GM23338 (cell line): ENCODE results near the gene VIPR1. TPM values are rescaled to one million over a fixed set of nuclear protein-coding genes. Genes with fewer than 3 reads are reported as not detected.

ENCODE experiments used
- ATAC-seq: fragments of 200-7000 bp; cut with Tn5 transposase; 3 replicates; pipeline ENCODE4 v1.9.1; 2020
- DNase-seq: peaks from one replicate; pipeline ENCODE4 v3.0.0-alpha.2; 2015; ENCODE audit warnings: low spot score
- H2AFZ ChIP-seq: fragments of 200-600 bp; sonication (generic); 2 replicates; pipeline ENCODE4 v1.8.0; 2016; ENCODE audit warnings: antibody characterized with exemption, mild to moderate bottlenecking, moderate library complexity
- H3F3A ChIP-seq: fragments of 200-600 bp; sonication (generic); replicated peaks from 2 replicates; pipeline ENCODE4 v1.8.0; 2017; ENCODE audit warnings: antibody characterized with exemption, mixed run types, low read depth
- H3K27ac ChIP-seq: fragments of 200-600 bp; sonication (generic); 2 replicates; pipeline ENCODE4 v1.6.1; 2016; ENCODE audit warnings: low read depth
- H3K27me3 ChIP-seq: fragments of 200-600 bp; sonication (generic); 2 replicates; pipeline ENCODE4 v1.8.0; 2016; ENCODE audit warnings: mild to moderate bottlenecking, mixed run types, moderate library complexity; ENCODE audit not compliant: insufficient read depth
- H3K36me3 ChIP-seq: fragments of 200-600 bp; sonication (generic); 2 replicates; pipeline ENCODE4 v1.8.0; 2016; ENCODE audit warnings: mild to moderate bottlenecking; ENCODE audit not compliant: insufficient read depth
- H3K4me1 ChIP-seq: fragments of 200-600 bp; sonication (generic); 2 replicates; pipeline ENCODE4 v1.8.0; 2016; ENCODE audit warnings: mild to moderate bottlenecking, moderate library complexity; ENCODE audit not compliant: insufficient read depth
- H3K4me2 ChIP-seq: fragments of 200-600 bp; sonication (generic); 2 replicates; pipeline ENCODE4 v1.7.1; 2017; ENCODE audit warnings: mixed run types
- H3K4me3 ChIP-seq: fragments of 200-600 bp; sonication (generic); 2 replicates; pipeline ENCODE4 v1.6.1; 2016; ENCODE audit warnings: mixed run types
- H3K79me2 ChIP-seq: fragments of 200-600 bp; sonication (generic); replicated peaks from 2 replicates; pipeline ENCODE4 v1.8.0; 2017; ENCODE audit warnings: mild to moderate bottlenecking; ENCODE audit not compliant: insufficient read depth
- H3K9me2 ChIP-seq: fragments of 200-600 bp; sonication (generic); 2 replicates; pipeline ENCODE4 v1.8.0; 2017; ENCODE audit not compliant: insufficient read depth
- H4K20me1 ChIP-seq: fragments of 200-600 bp; sonication (generic); replicated peaks from 2 replicates; pipeline ENCODE4 v1.8.0; 2017; ENCODE audit warnings: mild to moderate bottlenecking; ENCODE audit not compliant: insufficient read depth
- H3K27ac Mint-ChIP-seq: 2 replicates; pipeline ENCODE4 v1.8.0; 2020; ENCODE audit warnings: inconsistent platforms, mild to moderate bottlenecking, moderate library complexity, mixed read lengths
- H3K27me3 Mint-ChIP-seq: 3 replicates; pipeline ENCODE4 v1.8.0; 2022; ENCODE audit warnings: low read depth, mild to moderate bottlenecking, moderate library complexity, mixed read lengths, inconsistent platforms; ENCODE audit not compliant: insufficient read depth, poor library complexity
- H3K36me3 Mint-ChIP-seq: 3 replicates; pipeline ENCODE4 v1.8.0; 2021; ENCODE audit warnings: low read depth, mild to moderate bottlenecking, inconsistent platforms, moderate library complexity, mixed read lengths
- H3K4me1 Mint-ChIP-seq: 3 replicates; pipeline ENCODE4 v1.8.0; 2020; ENCODE audit warnings: mild to moderate bottlenecking, inconsistent platforms, mixed read lengths
- H3K4me3 Mint-ChIP-seq: 3 replicates; pipeline ENCODE4 v1.8.0; 2021; ENCODE audit warnings: moderate library complexity, mild to moderate bottlenecking, inconsistent platforms, mixed read lengths
- H3K9me3 Mint-ChIP-seq: 3 replicates; pipeline ENCODE4 v1.8.0; 2020; ENCODE audit warnings: moderate library complexity, mild to moderate bottlenecking, inconsistent platforms, mixed read lengths
- CREB1 ChIP-seq: fragments of 250-450 bp; sonication (Bioruptor Pico); IDR thresholded peaks from 2 replicates; pipeline ENCODE4 v1.5.0; 2020; ENCODE audit warnings: low read depth, mild to moderate bottlenecking, moderate library complexity
- CTCF ChIP-seq, 2 experiments: fragments of 200-600 bp in 1 of 2; sonication (generic) in 1 of 2; conservative IDR thresholded peaks; 2 replicates each; pipeline versions ENCODE4 v1.5.1 to v1.6.1; 2016 to 2017; ENCODE audit warnings: antibody characterized with exemption in 2 of 2, low read depth in 2 of 2, mild to moderate bottlenecking in 2 of 2, moderate library complexity in 1 of 2
- ETS1 ChIP-seq: IDR thresholded peaks from 2 replicates; pipeline ENCODE4 v1.6.1; 2016; ENCODE audit warnings: antibody characterized with exemption
- EZH2 ChIP-seq: fragments of 200-600 bp; sonication (generic); IDR thresholded peaks from one replicate; pipeline ENCODE4 v1.8.0; 2017; ENCODE audit warnings: antibody characterized with exemption, mild to moderate bottlenecking, low read depth; ENCODE audit not compliant: unreplicated experiment
- EZH2phosphoT487 ChIP-seq: fragments of 200-600 bp; sonication (generic); IDR thresholded peaks from one replicate; pipeline ENCODE4 v1.8.1; 2018; ENCODE audit warnings: antibody characterized with exemption; ENCODE audit not compliant: unreplicated experiment
- REST ChIP-seq: IDR thresholded peaks from one replicate; pipeline ENCODE4 v1.6.1; 2018; ENCODE audit warnings: antibody characterized with exemption; ENCODE audit not compliant: unreplicated experiment
- ZNF331 ChIP-seq: fragments of 250-450 bp; sonication (Bioruptor Pico); IDR thresholded peaks from 2 replicates; pipeline ENCODE4 v1.5.0; 2020; ENCODE audit warnings: low read depth, mild to moderate bottlenecking, moderate library complexity
- ZNF462 ChIP-seq: fragments of 250-450 bp; sonication (Bioruptor Pico); IDR thresholded peaks from 2 replicates; pipeline ENCODE4 v1.5.0; 2020; ENCODE audit warnings: mild to moderate bottlenecking, moderate library complexity
- polyA plus RNA-seq: library from polyadenylated mRNA; unstranded; fragments of >200 nt; fragmentation: Nextera tagmentation; extraction: Ambion mirVana; gene quantifications from 2 replicates; pipeline ENCODE4 v1.2.1, GENCODE V29; 2016
- total RNA-seq: library from RNA; depleted of rRNA; stranded (reverse); fragments of >200 nt; shearing (Covaris generic); gene quantifications from 2 replicates; pipeline ENCODE4 v1.2.3, GENCODE V29; 2014

Gene VIPR1
- total and polyA plus RNA-seq, 2 experiments from 2014 or later, result 6.3 to 19.3 TPM

- H3K4me1 ChIP-seq, result 0 out of 2 replicates have a peak, but pooled peaks cover 2% of the 10 kb centered on the region
- no peaks in the 10 kb centered on the region for H3K36me3 Mint-ChIP-seq
- H4K20me1 ChIP-seq, result no peaks in the 10 kb centered on the region
- H3K27ac ChIP-seq, result no peak overlapping the region
- H3K79me2 ChIP-seq, result no peaks in the 10 kb centered on the region
- no peak overlapping the region for H3K4me2 ChIP-seq
- peaks cover 32% of the 10 kb centered on the region for H3K4me1 Mint-ChIP-seq
- peaks cover 6% of the 10 kb centered on the region for H3K27me3 Mint-ChIP-seq
- no peaks in the 10 kb centered on the region for H3F3A ChIP-seq
- no peaks in the 10 kb centered on the region for H3K9me2 ChIP-seq
- no peaks in the 10 kb centered on the region; the same call in 2 of the 3 replicates for H3K9me3 Mint-ChIP-seq
- no peak overlapping the region for H3K27ac Mint-ChIP-seq
- H2AFZ ChIP-seq, result no peak overlapping the region
- peaks cover 3% of the 10 kb centered on the region; the same call in 1 of the 2 replicates for H3K27me3 ChIP-seq
- no peaks in the 10 kb centered on the region for H3K36me3 ChIP-seq
- no peak overlapping the region for H3K4me3 ChIP-seq
- no peak overlapping the region for H3K4me3 Mint-ChIP-seq
- ATAC-seq (no peak), DNase-seq (no peak)
- TF ChIP-seq ETS1, result no peak
- TF ChIP-seq CTCF (conservative IDR thresholded peaks at IDR 0.05; ENCODE audit: low read depth in 2 of 2), result no peak
- no peak for TF ChIP-seq EZH2phosphoT487
- no peak for TF ChIP-seq ZNF462 (CRISPR knock-in tag)
- TF ChIP-seq REST, result no peak
- TF ChIP-seq EZH2, result no peak
- no peak for TF ChIP-seq ZNF331 (CRISPR knock-in tag)
- TF ChIP-seq CREB1 (CRISPR knock-in tag), result no peak
Observed at GRCh38 chr3:42493126-42493797, 9.2 kb upstream of the VIPR1 start.
